HG02870 (cell line): ENCODE results near the gene OXNAD1.
"Not testable (repeated sequence)": the region's sequence is repeated elsewhere in the genome, so short reads cannot be mapped to it uniquely, and the experiment has no call there.

Source experiments
- ATAC-seq: cut with Tn5 transposase; IDR thresholded peaks from one replicate; pipeline ENCODE4 v1.9.1; 2021; ENCODE audit warnings: mild to moderate bottlenecking, moderate library complexity; ENCODE audit not compliant: unreplicated experiment

Gene OXNAD1

GRCh38 chr3:16302082-16302631 lies 37.1 kb downstream of the OXNAD1 start:
- ATAC-seq, result no peak

DNA sequence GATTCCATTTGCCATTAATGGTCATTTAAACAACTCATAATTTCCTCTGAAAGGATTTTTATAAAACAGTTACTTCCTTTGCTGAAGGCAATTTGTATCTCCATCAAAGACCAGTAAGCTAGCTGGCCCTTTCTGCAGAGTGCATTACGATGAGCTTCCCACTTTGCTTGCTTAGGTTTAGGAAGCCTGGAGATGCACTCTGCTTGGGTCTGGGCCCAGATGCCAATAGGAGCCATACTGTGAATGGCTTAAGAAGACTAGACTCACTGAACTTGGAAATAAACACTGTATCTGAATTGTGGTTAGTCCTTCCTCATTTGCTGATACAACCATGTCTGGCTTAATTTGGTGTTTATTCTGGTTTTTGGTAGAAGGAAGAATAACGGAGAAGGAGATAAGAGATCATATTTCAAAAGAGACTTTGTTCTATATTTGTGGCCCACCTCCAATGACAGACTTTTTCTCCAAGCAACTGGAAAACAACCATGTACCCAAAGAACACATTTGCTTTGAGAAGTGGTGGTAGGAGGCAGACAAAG lies 38.1 kb downstream of the OXNAD1 start:
- no peak for ATAC-seq

GRCh38 chr3:16304061-16305010 lies 39.3 kb downstream of the OXNAD1 start:
- no peak for ATAC-seq

DNA sequence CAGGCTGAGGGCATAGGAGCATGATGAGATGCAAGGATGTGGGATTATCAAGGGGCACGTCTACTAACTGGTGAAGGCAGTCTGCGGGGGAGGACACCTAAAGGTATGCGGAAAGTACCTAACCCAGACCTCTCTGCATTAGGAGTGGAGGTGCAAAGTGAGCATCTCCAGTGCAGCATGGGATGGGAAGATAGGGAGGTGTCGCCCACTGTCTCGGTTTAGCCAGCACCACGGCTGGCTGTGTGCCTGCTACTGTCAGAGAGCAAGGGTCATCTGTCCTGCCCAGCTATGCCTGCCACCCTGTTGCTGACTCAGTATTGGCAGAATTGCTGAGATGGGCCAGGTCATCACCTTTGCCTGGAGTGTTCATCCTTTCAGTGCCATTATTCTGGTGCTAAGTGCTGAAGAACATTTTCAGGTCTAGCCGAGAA lies 40.1 kb downstream of the OXNAD1 start:
- no peak for ATAC-seq

DNA sequence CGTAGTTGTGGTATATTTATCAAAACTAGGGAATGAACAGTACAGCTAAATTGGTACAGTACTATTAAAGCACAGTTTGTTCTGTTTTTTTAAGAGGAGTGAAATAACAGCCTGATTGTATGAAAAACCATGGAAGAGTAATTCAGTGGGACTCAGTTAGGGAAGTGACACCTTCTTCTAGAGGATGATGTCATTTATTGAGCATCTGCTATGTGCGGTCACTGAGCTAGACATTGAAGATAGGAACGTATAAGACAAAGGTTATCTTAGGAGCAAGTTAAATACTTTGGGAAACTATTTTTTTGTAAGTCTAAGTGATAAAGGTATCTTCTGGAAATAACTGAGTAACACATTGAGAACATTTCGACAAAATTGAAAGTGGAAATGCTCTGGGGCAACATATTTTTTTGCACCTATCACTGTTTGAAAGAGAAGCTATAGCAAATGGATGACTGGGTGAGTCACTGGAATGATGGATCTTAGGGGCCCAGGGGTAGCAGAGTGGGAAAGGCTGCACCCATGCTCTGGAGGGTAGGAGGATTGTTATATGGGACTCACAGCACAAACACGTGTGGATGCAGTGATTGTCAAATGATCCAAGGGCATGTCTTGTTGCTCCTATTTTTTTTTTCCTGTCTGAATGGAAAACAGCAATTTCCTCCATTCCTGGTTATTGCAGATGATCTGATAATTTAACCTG lies 43.0 kb downstream of the OXNAD1 start:
- ATAC-seq, result no peak

DNA sequence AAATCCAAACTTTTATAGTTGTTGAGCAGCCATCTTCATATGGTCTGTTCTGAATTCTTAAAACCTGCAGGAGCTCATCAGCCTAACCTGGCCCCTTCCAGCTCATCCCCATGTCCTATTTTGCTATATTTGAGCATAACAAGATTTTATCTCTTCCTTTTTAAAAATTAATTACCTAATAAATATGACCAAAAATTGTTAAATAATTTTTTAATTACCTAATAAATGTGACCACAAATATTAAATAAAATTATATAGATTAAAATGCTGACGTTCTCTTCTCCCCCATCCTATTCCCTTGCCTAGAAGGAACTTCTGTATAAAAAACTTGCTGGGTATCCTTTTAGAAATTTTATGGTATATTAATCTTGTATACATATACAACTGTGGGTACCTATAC lies 43.7 kb downstream of the OXNAD1 start:
- no peak for ATAC-seq

GRCh38 chr3:16309558-16309957 lies 44.5 kb downstream of the OXNAD1 start:
- ATAC-seq, result peak; percentile 81

GRCh38 chr3:16310486-16310885 lies 45.5 kb downstream of the OXNAD1 start:
- ATAC-seq, result not testable (repeated sequence)

- ATAC-seq, result peak; percentile 50
Measured at GRCh38 chr3:16311960-16312451, 47.0 kb downstream of the OXNAD1 start.

DNA sequence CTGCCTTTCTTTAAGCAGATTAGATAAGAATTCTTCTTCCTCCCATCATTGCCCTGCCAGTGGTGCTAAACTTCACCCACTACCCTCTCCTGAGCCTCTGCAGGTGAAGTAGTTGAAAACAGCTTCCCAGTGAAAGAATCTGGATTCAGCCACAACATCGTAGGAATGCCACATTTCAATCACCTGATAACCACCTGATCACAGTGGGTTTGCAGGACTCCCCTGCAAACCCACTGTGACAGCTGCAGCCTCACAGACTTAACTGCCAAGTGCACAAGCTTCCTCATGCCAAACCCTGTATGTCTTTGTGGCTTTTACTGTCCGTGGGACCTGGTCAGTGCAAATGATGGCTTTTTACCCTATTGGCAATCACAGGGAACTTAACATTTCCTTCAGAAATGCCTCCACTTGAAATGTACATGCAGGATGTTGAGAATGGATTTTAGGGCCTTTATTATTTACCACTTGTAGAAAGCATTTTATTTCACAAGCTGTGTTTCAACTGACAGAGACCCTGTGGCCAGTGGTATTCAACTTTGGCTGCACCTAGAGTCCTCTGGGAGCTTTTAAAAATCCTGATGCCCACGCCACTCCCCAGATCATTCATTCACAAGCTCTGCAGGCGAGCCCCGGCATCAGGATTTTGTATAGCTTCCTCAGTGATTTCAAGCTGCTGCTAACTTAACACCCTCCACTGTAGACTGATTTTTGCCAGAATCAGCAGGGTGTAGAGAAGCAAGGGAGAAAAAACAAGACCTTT lies 49.1 kb downstream of the OXNAD1 start:
- no peak for ATAC-seq

DNA sequence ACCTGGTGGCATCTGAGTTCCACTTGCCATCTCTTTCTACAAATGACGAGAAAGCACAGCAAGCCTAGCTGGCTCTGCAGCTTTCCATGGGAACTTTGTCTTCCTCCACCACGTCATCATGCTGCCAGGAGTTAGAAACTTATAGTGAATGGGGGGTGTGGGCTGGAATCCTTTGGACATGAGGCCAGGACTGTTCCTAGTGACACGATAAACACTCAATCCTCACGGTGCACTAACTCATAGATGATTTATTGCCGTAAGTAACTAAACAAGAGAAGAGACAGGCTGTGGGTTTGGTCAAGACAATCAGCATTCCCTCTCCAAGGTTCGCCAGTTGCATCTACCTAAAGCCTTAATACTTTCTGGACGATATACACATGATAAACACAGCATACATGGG lies 50.6 kb downstream of the OXNAD1 start:
- ATAC-seq, result no peak

DNA sequence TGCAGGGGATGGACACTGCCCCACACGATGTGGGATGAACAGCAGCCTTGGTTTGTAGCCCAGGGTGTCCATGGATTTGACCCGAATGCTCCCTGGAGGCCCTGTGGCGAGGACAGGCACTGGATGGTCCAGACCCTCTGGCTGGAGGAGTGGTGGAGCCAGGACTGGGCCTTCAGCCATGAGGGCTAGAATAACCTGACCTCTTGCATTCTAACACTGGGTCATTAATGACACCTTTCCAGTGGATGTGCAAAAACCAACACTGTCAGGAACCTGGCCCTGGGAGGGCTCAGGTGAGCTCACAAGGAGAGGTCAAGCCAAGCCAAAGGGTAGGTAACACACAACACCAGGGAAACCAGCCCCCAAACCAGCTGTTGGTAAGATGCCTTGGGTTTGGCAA lies 51.4 kb downstream of the OXNAD1 start:
- no peak for ATAC-seq

DNA sequence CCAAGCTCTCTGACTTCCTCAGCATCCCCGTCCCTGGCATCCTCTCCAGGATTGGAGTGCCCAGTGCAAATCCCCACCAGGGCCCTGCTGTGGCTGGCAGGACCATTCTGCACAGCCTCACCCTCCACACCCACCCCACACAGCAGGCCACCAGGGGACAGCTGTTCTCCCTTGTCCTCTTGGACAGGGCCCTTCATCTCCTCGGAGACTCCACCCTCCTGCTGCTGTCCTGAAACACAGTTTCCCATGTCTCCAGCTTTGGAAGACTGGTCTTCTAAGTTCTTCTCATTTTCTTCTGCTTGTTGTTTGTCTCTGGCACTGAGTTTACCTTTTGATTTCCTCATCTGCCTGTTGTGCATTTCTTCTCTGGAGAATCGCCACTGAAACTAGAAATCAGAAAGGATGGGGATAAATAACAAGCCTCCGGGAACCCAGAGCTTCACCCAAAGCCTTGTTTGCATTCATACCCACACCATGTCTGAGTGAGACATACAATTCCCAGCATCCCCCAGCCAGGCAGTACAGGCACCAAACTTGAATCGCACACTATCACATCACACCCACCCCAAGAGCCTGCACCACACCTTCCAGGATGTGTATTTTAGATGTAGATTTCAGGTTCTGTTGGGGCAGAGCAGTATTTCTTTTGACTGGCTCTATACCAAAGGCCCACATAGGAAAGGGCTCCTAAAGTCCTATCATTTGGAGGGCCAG lies 52.0 kb downstream of the OXNAD1 start:
- no peak for ATAC-seq

- no peak for ATAC-seq
Measured at GRCh38 chr3:16317561-16317945, 52.5 kb downstream of the OXNAD1 start.

- no peak for ATAC-seq
Measured at GRCh38 chr3:16318176-16318575, 53.2 kb downstream of the OXNAD1 start.

DNA sequence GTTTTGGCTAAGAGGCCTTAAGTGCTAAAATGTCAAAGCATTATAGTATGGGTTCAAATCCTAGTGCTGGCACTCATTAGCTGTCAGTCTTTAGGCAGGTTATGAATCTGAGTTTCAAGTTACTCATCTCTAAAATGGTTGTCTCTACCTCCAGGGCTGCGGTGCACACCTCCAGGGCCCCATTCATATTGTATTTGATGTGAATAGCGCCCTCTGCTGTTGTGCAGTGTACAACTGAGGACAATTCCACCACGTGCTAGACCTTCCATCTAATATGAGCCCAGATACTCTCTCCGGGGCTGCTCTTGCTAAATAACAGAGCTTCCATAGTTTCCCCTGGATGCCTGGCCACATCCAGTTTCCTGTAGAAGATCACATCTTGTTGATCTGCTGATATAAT lies 54.3 kb downstream of the OXNAD1 start:
- no peak for ATAC-seq

DNA sequence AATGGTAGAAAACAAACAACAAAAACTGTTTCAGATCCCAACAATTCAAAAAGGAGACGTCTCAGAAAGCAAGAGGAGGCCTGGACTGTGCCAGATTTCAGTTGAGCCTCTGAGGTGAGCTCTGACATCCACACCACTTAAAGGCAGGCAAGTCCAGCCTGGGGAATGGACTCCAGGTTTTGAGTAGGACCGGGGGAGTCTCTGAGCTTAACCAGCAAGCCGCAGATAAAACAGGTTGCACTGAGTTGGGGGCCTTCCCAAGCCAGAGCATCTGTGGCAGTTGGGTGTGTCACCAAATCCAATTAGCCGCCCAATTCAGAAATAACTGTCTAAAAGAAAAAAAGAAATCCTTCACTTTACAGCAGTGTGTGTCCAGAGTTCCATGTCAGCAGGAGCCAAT lies 54.7 kb downstream of the OXNAD1 start:
- ATAC-seq, result no peak

DNA sequence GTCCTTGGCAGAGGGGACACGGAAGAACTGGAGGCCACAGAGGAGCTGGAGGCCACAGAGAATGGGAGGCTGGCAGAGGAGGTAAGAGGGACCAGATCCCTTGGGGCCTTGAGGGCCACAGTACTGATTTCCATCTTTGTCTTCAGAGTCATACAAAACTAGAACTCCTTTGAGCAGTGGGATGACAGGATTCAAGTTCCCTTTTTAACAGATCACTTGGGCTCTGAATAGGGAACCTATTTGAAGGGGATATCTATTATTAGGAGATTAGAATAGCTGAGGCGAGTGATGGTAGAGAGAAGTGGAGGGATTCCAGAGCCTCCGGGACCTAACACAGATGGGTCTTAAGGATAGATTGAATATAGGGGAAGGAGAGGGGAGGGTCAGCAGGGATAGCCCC lies 55.7 kb downstream of the OXNAD1 start:
- ATAC-seq, result no peak

- ATAC-seq, result no peak
Measured at GRCh38 chr3:16322189-16322588, 57.2 kb downstream of the OXNAD1 start.

GRCh38 chr3:16323737-16324136 lies 58.7 kb downstream of the OXNAD1 start:
- no peak for ATAC-seq
